VCaP (cell line): ENCODE results near the gene GADD45GIP1.

Experiments
- H3K27ac ChIP-seq: fragments of 450-650 bp; 2 replicates; pipeline ENCODE4 v1.5.1; 2017
- CTCF ChIP-seq: fragments of 450-650 bp; conservative IDR thresholded peaks from 2 replicates; pipeline ENCODE4 v1.5.1; 2017; ENCODE audit warnings: mild to moderate bottlenecking, moderate library complexity

The GADD45GIP1 gene

DNA sequence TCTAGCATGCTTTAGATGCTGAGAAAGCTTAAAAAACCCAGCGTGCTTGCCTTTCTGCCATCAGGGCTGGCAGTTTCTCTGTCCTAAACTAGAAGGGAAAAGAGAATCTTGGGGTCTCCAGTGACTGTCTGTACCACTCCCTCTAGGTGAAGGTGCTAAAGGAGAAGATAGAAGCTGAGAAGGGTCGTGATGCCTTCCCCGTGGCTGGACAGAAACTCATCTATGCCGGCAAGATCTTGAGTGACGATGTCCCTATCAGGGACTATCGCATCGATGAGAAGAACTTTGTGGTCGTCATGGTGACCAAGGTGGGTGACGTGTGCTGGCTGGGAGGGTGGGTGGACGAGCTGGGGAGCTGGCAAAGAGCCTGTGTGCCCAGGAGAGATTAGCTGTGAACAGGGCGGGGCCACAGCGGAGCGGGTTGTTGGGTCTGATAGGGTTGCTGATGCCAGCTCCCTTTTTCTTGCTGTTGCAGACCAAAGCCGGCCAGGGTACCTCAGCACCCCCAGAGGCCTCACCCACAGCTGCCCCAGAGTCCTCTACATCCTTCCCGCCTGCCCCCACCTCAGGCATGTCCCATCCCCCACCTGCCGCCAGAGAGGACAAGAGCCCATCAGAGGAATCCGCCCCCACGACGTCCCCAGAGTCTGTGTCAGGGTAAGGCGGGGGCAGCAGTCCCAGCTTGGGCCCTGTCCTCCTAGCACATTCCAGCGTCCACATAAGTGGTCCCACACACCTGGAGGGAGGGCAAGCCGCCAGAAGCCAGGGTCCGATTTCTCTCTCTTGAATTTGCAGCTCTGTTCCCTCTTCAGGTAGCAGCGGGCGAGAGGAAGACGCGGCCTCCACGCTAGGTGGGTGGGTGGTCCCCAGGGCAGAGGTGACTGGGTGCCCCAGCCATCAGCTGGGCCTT, 9.1 kb downstream of the GADD45GIP1 start:
- no peak for TF ChIP-seq CTCF
- peak overlapping the region; percentile 96; the same call in 1 of the 2 replicates for H3K27ac ChIP-seq

DNA sequence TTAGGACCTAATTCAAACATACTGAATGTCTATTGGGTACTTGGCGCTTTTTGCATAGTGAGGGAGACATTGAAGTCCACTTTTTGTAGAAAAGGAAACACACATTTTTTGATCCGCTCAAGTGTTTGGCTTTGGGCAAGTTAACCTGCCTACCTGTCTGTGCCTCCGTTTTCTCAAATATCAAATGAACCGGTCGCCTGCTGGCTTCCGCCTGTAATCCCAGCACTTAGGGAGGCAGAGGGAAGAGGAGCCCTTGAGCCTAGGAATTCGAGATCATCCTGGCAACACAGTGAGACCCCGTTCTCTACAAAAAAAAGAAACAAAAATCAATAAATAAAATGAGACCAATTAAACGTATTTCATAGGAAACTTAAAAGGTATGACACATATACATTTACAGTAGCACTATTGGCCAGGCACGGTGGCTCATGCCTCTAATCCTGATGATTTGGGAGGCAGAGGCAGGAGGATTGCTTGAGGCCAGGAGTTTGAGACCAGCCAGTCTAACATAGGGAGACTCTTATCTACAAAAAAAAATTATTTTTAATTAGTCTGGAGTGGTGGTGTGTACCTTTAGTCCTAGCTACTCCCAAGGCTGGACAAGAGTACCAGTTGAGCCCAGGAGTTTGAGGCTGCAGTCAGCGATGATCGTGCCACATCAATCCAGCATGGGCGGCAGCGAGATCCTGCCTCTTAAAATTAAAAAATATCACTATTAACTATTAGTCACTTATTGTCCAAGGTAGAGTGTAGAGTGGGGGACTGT, 10.1 kb downstream of the GADD45GIP1 start:
- no peak for TF ChIP-seq CTCF
- peak overlapping the region; percentile 96 for H3K27ac ChIP-seq

GRCh38 chr19:12946092-12946721, 10.8 kb downstream of the GADD45GIP1 start:
- peak overlapping the region; percentile 96 for H3K27ac ChIP-seq
- TF ChIP-seq CTCF: no peak

GRCh38 chr19:12945479-12946091, 11.4 kb downstream of the GADD45GIP1 start, which contains the start of gene RAD23A:
Gene RAD23A, plus strand, starts transcription at chr19:12945862. Its CDS starts 87 bp downstream, at chr19:12945949.
- H3K27ac ChIP-seq: peak within 1 kb of the TSS; percentile 96
- TF ChIP-seq CTCF: no peak

DNA sequence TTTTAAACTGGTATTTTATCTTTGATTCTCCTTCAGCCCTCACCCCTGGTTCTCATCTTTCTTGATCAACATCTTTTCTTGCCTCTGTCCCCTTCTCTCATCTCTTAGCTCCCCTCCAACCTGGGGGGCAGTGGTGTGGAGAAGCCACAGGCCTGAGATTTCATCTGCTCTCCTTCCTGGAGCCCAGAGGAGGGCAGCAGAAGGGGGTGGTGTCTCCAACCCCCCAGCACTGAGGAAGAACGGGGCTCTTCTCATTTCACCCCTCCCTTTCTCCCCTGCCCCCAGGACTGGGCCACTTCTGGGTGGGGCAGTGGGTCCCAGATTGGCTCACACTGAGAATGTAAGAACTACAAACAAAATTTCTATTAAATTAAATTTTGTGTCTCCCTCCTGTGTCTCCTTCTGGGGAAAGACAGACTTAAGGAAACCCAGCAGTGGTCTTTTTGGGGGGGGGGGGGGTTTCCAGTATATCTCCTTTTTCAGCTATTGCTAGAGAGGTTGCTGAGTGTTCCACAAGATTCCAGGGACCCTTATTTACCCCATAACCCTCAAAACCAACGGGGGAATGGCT, 12.8 kb downstream of the GADD45GIP1 start:
- peak overlapping the region; percentile 96 for H3K27ac ChIP-seq
- TF ChIP-seq CTCF: no peak

DNA sequence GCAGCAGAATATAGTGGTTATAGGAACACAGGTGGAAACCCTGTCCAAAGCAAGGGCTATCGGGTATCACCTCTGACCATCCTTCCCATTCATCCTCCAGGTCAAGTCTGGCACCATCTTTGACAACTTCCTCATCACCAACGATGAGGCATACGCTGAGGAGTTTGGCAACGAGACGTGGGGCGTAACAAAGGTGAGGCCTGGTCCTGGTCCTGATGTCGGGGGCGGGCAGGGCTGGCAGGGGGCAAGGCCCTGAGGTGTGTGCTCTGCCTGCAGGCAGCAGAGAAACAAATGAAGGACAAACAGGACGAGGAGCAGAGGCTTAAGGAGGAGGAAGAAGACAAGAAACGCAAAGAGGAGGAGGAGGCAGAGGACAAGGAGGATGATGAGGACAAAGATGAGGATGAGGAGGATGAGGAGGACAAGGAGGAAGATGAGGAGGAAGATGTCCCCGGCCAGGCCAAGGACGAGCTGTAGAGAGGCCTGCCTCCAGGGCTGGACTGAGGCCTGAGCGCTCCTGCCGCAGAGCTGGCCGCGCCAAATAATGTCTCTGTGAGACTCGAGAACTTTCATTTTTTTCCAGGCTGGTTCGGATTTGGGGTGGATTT, 13.5 kb downstream of the GADD45GIP1 start:
- peak overlapping the region; percentile 96 for H3K27ac ChIP-seq
- TF ChIP-seq CTCF: no peak
